HG02678 (cell line): ENCODE data around the gene KCNQ1OT1.

Experiments used
- ATAC-seq: cut with Tn5 transposase; IDR thresholded peaks from one replicate; pipeline ENCODE4 v1.9.1; 2021; ENCODE audit warnings: mild to moderate bottlenecking, moderate library complexity; ENCODE audit not compliant: unreplicated experiment

Gene KCNQ1OT1

DNA sequence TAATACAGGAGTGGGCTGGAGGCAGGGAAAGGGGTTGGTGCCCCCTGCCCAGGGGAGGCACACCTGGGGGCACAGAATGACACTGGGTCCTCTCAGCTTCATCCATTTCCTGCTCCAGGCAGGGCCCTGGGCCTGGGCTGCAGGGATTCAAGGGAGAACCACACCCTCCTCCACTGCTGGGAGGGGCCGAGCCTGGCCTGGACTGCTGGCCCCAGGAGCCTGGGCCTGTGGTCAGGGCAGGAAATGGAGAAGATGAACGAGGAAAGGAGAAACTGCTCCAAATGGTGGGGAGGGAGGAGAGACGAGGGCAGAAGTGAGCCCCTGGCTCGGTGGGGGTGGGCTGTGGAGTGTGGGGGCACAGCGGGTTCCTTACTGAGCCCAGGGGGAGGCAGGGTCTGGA lies 38.1 kb upstream of the KCNQ1OT1 start:
- ATAC-seq = no peak

DNA sequence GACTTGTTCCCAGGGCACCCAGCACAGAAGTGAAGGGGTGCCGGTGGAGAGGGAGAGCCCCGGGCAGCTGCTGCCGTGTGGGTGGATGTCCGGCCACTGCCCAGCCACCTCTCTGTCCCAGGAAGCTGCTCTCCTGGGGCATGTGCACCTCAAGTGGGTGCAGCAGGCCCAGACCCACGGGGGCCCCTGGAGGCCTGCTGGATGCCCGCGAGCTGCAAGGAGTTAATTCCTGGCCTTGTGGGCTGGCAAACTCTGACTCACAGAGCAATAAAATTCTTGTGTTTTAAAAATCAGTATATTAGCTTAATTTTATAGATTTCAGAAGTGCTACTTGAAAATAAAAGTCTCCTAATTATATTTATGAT lies 37.4 kb upstream of the KCNQ1OT1 start:
- no peak for ATAC-seq

DNA sequence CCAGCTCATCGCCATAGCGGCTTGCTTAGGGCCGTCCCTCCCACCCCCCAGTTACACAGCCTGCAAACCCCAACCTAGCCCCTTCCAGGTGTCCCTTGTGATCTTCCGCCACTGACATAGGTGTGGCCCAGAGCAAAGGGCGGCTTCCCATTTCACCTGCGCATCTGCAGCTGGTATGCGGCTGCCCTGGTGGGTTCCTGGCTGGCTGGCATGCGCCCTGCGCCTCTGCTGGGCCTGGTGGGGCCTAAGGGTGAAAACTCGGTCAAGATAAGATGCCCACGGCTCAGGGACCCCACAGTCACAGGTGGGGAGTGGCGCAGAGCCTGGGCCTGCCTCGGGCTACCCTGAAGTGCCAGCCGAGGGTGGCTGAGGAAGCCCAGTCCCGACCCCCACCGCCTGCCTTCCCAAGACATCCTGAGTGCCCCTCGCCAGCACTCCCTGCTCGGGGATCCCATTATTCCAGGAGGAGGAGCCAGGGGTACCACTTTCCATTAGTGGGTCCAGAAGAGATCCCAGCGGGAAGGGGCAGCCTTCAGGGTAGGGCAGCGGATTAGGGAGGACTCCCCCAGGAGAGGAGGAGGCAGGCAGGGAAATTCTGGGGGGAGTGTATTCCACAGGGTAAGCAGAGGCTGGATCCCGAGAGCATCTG lies 36.9 kb upstream of the KCNQ1OT1 start:
- no peak for ATAC-seq

DNA sequence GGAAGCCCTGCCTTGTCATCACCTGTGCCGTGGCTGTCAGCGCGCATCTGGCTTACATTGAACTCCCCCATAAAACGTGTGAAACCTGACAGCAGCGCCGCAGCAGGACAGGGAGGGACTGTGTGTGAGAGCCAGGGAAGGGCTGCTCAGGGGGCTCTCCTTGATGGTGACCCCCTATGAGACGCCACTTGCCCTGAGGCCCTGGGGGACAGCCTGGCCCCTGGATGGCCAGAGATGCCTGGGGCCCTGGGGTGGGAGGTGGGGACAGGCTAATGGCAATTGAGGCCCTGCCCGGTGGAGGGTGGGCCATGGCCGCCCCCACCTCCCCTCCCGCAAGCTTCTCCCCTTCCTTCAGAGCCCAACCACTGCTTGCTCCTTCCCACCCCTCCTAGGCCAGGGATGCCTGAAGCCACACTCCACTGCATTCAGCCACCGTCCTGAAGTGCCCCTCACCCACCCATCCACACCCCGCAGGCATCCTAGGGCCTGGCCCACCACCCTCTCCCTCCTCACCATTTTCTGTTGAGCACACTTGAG lies 35.3 kb upstream of the KCNQ1OT1 start:
- no peak for ATAC-seq

DNA sequence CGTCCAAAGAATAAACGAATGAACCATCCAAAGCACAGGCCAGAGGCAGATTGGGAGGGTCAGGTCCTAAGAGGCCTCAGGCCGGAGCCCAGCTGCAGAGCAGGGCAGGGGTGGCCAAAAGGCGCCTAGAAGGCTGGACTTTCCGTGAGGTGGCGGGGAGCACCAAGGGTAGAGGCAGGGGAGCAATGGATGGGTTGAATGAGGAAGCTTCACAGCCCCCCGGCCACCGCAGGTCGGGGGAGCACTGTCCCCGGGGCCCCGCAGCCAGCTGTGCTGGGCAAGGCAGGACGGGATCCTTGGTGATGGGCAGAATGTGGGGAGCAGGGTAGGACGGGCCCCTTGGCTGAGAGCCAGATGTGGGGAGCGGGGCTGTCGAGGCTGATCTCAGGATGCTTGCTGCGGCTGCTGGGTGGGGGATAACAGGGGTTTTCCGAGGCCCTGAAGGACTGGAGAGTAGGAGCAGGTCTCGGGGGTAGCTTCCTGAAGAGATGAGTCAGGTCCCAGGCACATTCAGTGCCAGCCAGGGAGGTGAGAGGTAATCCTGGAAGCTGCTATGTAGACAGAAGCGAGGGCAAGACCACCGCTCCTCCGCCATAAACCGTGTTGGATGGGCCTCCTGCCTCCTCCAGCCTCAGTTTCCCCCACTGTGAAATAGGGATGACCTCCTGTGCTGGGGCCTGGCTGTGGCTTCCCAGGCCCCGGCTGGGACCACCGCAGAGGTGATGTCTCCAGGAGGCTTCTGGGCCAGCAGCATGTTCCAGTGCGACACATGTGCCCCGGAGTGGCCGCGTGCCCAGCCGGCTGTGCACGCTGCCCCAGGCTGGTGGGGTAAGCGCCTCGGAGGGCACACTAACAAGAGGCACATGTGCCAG lies 34.6 kb upstream of the KCNQ1OT1 start:
- ATAC-seq = no peak

DNA sequence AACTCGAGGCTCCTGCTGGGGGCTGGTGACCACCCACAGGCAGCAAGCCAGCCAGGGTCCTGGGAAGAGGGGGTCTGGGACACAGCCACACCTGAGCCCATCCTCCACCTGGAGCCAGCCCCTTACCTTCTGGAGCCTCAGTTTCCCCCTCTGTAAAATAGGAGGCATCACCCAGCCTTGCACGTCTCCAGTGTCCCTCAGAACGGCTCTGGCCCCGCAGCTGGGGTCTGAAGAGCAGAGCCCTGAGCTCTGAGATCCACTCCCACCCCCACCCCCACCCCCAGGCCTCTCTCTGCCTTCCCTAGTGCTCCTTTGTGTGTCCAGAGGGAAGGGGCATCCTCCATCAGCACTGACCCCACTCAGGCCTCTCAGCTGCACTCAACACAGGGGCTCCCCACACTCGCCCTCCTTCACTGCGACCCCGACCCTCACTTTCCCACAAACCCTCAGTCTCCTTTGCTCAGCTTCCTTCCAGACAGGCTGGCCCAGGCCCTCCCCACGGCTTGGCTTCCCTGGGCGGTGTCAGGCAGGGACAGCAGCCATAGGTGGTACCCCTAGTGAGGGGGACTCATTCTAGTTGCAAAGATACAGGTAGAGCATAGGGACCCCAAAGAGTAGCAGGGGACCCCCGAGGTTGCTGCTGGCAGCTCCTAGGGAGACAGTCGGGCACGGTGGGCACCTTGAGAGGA lies 33.3 kb upstream of the KCNQ1OT1 start:
- ATAC-seq = no peak

DNA sequence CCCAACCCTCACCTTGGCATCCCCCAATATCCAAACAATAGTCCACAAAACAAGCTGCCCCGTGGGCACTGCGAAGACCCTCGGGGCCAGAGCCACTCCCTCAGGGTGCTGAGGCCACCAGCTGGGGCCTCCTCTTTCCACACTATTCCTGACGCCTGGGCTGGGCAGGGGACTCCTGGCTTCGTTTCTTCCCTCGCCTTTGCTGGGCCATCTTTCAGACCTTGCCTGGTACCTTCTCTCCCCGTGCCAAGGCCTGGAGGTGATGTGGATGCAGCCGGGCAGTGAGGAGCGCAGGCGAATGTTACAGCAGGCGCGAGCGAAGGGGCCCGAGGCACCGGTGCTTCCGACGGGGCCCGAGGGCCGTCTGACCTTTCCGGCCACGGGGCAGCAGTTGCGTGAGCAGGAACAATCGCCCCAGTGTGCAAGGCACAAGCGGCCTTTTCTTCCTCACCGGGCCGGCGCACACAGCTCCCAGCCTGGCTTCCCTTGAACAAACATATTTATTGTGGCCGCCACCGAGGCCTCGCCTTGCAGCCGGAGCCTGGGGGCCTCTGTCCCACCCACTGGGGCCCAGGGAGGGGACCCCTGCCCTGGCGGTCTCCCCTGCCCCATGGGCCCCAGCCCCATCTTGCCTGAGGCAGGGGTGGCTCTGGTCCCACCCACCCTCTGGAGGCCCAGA lies 32.6 kb upstream of the KCNQ1OT1 start:
- ATAC-seq = no peak

DNA sequence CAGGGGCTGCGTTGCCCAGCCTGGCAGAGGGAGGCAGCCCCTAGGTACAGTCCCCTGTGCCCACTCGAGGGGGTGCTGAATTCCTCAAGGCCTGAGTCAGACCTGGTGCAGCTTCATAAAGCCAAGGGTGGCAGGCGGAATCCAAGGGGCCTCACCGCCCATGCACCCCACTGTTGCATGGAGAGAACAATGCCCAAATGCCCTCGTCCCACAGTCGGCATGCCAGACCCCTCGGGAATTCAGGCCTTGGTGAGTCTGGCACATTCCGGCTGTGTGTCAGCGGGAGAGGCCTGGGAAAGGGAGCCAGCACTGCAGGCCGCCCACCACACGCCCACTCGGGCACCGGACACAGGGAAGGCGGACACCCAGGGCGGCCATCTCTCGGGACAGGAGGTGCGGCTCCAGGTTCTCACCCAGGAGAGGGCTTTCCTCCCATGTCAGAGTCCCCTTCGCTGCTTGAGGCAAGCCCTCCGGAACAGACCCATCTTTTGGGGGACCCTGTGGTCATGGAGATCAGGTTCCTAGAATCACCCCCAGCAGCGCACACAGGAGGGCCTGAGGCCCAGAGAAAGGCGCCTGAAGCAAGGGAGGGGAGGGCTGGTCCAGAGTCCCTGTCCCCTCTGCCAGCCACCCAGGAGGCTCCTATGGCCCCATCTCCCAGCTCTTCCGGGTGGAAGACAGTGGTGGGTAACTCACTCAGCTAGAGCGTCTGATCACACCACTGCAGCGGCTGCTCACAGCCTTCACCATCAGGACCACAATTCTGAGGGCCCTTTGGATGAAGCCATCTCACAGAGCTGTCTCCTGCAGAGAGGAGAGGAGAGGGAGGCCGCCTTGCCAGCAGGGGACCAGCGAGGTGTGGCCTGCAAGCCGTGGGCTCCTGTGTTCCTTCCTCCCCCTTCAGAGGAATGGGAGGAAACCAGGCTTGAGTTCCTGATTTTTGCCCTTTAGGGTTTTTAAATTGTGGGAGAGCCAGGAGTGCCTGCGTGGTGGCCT lies 31.6 kb upstream of the KCNQ1OT1 start:
- ATAC-seq = no peak

DNA sequence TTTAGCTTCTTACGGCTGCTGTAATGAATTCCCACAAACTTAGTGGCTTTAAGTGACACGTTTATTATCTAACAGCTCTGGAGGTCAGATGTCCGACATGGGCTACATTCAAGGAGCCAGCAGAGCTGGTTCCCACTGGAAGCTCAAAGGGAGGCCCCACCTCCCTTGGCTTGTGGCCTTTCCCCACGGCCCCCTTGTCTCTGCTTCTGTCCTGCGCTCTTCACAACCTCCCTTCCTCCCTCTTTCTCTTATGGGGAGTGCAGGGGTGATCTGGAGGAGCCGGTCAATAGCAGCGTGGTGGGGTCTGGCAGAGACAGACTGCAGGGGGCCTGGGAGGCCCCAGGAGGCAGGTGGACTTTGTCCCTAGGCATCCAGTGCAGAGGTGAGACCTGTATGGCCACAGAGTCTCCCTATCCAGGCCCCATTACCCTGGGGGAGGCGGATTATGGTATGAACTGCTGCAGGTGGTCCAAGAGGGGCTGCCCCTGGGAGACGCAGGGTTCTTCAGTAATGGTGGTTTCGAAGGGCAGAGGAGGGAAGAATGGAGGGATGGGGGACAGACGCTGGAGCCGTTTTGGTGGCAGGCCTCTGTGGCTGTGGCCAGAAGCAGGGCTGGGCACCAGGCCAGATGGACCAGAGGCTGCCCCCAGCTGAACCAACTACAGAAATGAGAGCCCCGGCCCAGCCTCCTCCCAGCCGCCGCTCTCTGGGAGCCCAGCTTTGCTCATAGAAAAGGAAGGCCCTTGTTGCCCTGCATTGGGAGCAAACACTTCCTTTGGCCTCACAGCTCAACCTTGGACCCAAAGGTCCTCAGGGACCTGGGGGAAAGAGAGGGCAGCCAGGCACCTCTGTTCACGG lies 30.7 kb upstream of the KCNQ1OT1 start:
- no peak for ATAC-seq

DNA sequence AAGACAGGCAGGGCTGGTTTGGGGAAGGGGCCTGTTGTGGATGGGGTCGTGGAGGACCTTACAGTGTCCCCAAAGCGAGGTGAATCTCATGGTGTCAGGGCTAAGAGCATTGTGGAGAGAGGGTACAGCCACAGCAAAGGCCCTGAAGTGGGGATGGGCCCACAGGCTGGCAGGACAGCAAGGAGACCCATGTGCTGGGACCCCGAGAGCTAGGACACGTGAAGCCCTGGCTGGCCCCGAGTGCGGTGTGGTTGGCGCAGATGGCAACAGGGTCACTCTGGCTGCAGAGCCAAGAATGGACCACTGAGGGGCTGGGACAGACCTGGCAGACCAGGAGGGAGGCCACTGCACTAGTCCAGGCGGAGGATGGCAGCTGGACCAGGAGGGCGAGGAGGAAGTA lies 30.0 kb upstream of the KCNQ1OT1 start:
- no peak for ATAC-seq

DNA sequence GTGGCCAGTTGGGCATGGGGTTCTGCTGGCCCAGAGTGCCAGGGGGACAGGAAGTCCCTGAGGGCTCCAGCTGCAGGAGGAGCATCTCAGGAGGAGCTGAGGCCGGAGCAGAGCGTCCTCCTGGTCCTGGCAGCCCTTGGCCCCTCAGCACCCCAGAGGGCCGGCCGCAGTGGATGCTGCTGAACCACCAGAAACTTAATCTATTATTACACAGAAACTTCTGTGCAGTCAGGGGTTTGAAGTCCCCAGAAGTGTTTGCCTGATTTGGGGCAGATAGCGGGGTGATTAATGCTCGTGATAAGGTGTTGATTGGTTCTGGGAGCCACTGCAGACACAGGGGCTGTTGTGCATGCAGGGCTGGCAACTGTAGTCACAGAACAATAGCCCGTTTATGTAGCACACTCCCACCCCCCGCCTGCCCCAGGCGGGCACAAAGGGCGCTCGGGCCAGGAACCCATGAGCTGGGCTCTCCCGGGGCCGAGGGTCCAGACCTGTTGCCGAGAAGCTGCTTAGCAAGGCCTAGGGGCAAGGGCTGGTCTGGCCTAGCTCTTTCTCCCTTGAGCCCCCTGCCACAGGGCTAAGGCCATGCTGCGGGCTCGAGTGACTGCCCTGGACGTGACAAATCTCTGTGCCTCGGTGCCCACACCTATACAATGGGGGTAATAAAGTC lies 29.0 kb upstream of the KCNQ1OT1 start:
- no peak for ATAC-seq

DNA sequence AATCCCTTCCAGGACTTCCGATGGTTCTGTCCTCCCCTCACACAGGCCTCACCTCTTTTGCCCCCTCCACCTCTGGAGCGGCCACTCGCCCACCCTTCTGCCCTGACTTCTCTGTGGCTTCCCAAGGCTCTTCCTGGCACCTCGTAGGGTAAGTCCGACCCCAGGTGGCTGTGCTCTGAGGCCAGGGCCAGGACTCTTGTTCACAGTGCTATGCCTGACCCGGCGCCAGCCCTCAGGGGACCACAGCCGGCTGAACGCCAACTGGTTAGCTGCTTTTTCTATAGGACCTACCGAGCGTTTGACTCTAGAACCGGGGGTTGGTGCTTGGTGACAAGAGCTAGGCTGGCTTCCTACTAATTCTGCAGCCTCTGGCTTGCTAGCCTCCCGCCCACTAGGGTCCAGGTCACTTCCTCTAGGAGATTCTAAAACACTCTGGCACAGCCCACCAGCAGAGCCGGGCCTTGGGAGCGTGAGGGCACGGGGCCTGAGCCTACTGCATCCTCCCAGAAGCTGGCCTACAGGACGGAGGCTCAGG lies 28.4 kb upstream of the KCNQ1OT1 start:
- ATAC-seq = no peak

DNA sequence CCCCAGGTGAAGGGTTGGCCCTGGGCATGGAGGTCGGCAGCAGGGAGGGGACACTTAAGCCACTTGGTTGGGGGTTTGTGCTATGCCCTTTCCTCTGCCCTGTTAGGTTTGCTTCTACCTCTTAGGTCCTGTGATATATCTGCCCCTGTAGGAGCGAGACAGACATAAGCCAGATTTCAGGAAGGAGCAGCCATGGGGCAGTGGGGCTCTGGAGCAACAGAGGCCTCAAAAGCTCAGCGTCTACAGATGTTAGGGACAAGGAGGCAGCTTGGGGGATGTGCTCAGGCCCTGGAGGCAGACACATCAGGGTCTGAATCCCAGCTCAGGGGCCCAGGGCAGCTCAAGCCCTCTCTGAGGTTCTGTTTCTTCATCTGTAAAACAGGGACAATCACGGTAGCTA lies 27.2 kb upstream of the KCNQ1OT1 start:
- no peak for ATAC-seq

DNA sequence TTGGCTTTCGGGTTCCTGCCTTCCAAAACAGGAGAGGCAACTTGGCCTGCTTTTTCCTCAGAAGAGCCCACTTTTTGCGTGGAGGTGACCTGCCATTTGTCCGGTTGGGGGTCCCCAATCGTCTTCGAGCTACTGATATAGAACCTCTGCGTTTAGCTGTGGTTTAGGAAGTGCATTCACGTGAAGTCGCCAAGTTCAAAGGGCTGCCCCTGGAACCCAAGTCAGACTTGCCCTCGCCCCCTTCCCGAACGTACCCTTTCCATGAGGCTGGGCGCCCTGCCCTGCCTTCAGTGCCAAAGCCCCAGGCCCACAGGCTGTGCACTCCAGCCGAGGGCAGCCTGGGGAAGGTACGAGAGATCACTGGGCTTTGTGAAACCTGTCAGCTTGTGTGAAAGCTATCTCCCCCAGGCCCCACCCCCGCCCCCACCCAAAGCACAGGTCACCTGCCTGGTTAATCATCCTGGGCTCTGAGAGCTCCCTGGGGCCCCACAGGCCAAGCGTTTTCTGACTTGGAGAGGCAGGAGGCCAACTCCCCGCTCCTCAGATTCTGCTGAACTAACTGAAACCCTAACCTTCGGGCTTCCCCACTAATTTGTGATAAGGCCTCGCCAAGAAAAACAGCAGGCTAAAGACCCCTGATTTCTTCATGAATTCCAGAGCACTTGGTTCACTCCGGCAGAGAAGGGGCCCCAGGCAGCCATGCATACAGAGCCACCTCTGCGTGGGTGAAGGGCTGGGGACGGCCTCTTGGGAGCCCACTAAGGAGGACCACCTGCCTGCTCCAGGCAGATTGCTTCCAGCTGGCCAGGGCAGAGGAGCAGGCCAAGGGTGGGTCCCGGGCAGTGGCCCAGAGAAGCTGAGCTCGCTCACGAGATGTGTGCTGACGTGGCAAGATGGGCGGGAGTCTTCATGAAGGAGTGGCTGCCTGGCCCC lies 25.8 kb upstream of the KCNQ1OT1 start:
- no peak for ATAC-seq

DNA sequence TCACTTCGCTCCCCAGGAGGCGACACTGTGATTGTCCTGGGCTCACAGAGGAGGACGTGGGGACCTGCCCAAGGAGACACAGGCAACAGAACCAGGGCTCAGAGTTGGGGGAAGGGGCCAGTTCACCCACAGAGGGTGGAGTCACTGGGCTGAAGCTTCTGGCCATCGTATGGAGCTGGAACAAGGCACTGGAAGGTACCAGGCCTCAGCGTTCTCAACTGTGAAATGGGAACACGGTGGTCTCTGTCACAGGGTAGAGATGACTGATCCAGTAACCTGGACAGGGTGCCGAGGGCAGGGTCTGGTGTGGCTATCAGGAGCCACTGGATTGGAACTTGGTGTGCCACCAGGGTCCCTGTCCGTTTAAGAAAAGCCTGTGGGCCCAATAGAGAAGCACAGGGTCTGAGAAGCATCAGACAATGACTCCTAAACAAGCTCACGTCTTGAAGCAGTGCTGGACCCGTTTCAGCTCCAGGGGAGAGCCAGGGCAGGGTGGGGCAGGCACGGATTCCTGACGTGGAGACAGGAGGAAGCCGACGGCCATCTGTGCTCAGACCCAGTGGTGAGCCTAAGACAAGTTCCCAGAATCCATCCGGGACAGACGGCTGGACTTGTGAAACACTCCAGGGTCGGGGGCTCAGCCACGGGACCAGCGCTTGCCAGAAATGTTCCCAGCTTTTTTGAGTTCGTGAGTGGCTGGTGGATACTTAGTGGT lies 25.0 kb upstream of the KCNQ1OT1 start:
- ATAC-seq = no peak

DNA sequence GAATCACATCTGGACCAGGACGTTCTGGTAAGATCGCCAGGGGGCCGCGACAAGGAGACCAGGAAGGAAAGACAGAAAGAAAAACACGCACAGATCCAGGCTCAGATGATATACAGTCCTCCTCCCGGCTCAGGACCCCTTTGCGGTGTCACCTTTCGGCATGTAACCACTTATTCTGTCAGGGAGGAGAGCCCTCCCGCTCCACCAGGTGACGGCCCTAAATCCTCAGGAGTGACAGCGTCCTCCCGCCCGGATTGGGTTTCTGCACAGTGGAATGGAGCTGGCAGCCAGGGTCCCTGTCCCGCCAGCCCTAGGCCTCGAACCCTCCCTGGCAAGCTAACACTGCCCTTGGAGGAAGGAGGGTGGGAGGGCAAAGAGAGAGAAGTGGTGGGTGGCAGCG lies 24.3 kb upstream of the KCNQ1OT1 start:
- ATAC-seq = no peak

DNA sequence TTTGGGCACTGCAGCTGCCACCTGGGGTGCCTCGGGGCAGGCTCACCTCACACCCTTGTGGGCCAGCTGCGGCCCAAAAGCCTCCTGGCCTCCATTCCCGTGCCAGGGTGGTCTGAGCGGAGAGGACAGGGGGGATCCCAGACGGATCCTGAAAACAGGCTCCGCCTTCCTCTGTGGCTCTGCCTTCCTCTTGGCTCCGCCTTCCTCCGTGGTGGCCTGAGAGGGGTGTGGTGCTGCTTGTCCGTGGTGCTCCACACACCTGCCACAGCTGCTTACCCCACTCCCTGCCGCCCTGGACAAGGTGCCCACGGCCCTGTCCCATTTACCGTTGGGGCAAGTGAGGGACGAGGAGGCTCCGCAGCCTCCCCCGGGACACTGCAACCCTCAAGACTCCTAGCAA lies 23.2 kb upstream of the KCNQ1OT1 start:
- ATAC-seq = no peak
